ENCODE results near the gene DTNB. TPM values are rescaled to one million over a fixed set of nuclear protein-coding genes. Genes with fewer than 3 reads are reported as not detected.

The DTNB gene
- total and polyA plus RNA-seq, 10 of the 15 experiments (the other 5 are each of a cell fraction or from before 2014, with no cell fraction given) = 4.5 to 30.6 (median 11.9) TPM

DNA sequence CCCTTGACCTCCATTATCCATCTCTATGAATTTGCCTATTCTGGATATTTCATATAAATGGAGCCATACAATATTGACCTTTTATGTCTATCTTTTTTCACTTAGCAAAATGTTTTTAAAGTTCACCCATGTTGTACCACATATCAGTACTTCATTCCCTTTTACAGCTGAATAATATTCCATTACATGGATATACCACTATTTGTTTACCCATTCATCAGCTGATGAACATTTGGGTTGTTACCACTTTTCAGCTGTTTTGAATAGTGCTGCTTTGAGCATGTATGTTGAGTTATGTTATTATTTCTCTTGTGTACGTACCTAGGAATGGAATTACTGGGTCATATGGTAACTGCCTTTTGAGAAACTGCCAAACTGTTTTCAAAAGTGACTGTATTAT, 238.0 kb downstream of the DTNB start:
- no peaks in the 10 kb centered on the region for H3K27me3 ChIP-seq (replicated peaks in 1 of 2; ENCODE audit: control insufficient read depth in 2 of 2, insufficient read depth in 2 of 2, low read length in 1 of 2)
- BruUV-seq (replicated peaks) = no TSS peak
- WGBS (ENCODE audit: insufficient coverage, insufficient replicate concordance, low lambda C conversion rate, missing lambda C conversion rate) = 12% methylated on average over 1 of the region's 1 CpG
- intact Hi-C loops (cut with micrococcal nuclease; ENCODE audit: unreplicated experiment) (no loop called here), in situ Hi-C loops (cut with MboI) (no loop called here)
- no peak for FAIRE-seq
- H3K79me2 ChIP-seq (ENCODE audit: control insufficient read depth, insufficient read depth, low read length) = no peaks in the 10 kb centered on the region
- H3K4me3 ChIP-seq = no peak overlapping the region
- POLR2A ChIA-PET = interaction anchor here (1.3 kb wide), 1 partner anchor 18 kb away, joined by 3 read pairs; no protein-coding TSS in a partner anchor
- RAD21 ChIA-PET (ENCODE audit: unreplicated experiment) = interaction anchor here (1.1 kb wide), 1 partner anchor 73 kb away, joined by 3 read pairs; no protein-coding TSS in a partner anchor
- H3K4me2 ChIP-seq (ENCODE audit: control insufficient read depth, insufficient read depth) = no peak overlapping the region
- no peak for DNase-seq (ENCODE audit: low read depth, low spot score)
- H2AFZ ChIP-seq (ENCODE audit: control insufficient read depth, low read depth, low read length) = no peak overlapping the region
- H3K4me1 ChIP-seq (ENCODE audit: control insufficient read depth, insufficient read depth, low read length) = peaks cover 20% of the 10 kb centered on the region; the same call in 1 of the 2 replicates
- no peak for ATAC-seq
- SMC1A ChIA-PET (ENCODE audit: uncharacterized antibody, unreplicated experiment) = interaction anchor here (1.3 to 1.5 kb wide), 2 partner anchors 10 to 38 kb away, joined by 3 to 4 read pairs; no protein-coding TSS in a partner anchor
- H3K36me3 ChIP-seq (ENCODE audit: control insufficient read depth in 2 of 2, insufficient read depth in 2 of 2, low read length in 1 of 2) = peaks cover 0 to 8% of the 10 kb centered on the region in 2 experiments; a peak in 2 of 4 replicates
- H3K9me3 ChIP-seq (replicated peaks; ENCODE audit: control insufficient read depth, insufficient read depth, low read length) = peaks cover 4% of the 10 kb centered on the region
- H3K9ac ChIP-seq (ENCODE audit: control insufficient read depth, insufficient read depth, low read length) = no peak overlapping the region
- no peak overlapping the region for H3K27ac ChIP-seq (ENCODE audit: control insufficient read depth, insufficient read depth)
- CTCF ChIA-PET = interaction anchor here (1.5 to 3.7 kb wide), 2 partner anchors 10 to 12 kb away, joined by 3 to 17 read pairs; no protein-coding TSS in a partner anchor
- H4K20me1 ChIP-seq (ENCODE audit: control insufficient read depth, insufficient read depth) = no peaks in the 10 kb centered on the region
- no peak for TF ChIP-seq MXI1 (IDR thresholded peaks at IDR 0.05; ENCODE audit: low read depth, low read length)
- TF ChIP-seq SIN3A (IDR thresholded peaks at IDR 0.05; ENCODE audit: low read depth, low read length) = no peak

DNA sequence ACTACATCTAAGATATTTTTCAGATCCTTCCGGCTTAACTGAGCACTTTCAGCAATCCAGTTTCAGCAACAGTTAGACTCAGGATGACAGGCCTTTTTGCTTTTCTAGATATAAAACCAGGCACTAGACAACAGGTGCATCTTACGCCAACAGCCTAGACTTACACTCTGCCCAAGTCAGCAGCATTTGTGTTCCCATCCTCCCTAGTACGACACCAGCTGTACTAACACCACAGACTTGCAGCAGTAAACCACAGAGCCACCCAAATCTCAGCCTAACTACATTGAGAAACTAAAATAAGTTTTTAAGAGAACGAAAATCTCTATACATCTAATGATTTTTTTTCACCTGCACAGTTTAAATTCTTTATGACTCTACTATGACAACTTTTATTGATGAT, 241.8 kb downstream of the DTNB start:
- H3K9ac ChIP-seq (ENCODE audit: control insufficient read depth, insufficient read depth, low read length) = no peak overlapping the region
- ChIA-PET CTCF (no interaction called here), RAD21 (ENCODE audit: unreplicated experiment) (no interaction called here), POLR2A (no interaction called here), SMC1A (ENCODE audit: uncharacterized antibody, unreplicated experiment) (no interaction called here)
- H3K36me3 ChIP-seq (ENCODE audit: control insufficient read depth in 2 of 2, insufficient read depth in 2 of 2, low read length in 1 of 2) = peaks cover 3 to 28% of the 10 kb centered on the region in 2 experiments; a peak in 3 of 4 replicates
- intact Hi-C loops (cut with micrococcal nuclease; ENCODE audit: unreplicated experiment) = no loop called here
- no peaks in the 10 kb centered on the region for H4K20me1 ChIP-seq (ENCODE audit: control insufficient read depth, insufficient read depth)
- no peak for TF ChIP-seq SUZ12 (IDR thresholded peaks at IDR 0.05; ENCODE audit: unreplicated experiment)
- TF ChIP-seq CBFB (IDR thresholded peaks at IDR 0.05; ENCODE audit: low read depth) = peak; percentile 66; the same call in 1 of the 2 replicates
- no peak for TF ChIP-seq JUND (IDR thresholded peaks at IDR 0.05; ENCODE audit: low read depth, low read length)
- peak; percentile 73; the same call in 1 of the 2 replicates for TF ChIP-seq TCF3 (IDR thresholded peaks at IDR 0.05; ENCODE audit: borderline replicate concordance, insufficient read depth, low read depth, low read length)
- peak; percentile 90 for TF ChIP-seq RUNX3 (IDR thresholded peaks at IDR 0.05; ENCODE audit: low read length)
- TF ChIP-seq POLR2A (IDR thresholded peaks at IDR 0.05; ENCODE audit: low read depth, low read length) = peak; percentile 34; the same call in 1 of the 2 replicates
- TF ChIP-seq TBL1XR1 (IDR thresholded peaks at IDR 0.05; ENCODE audit: low read depth, low read length) = no peak
- peak; percentile 82 for TF ChIP-seq TCF12 (IDR thresholded peaks at IDR 0.05; ENCODE audit: low read depth, low read length)
- no peak overlapping the region for H2AFZ ChIP-seq (ENCODE audit: control insufficient read depth, low read depth, low read length)
- H3K27me3 ChIP-seq (replicated peaks in 1 of 2; ENCODE audit: control insufficient read depth in 2 of 2, insufficient read depth in 2 of 2, low read length in 1 of 2) = no peaks in the 10 kb centered on the region
- no peaks in the 10 kb centered on the region; the same call in 1 of the 2 replicates for H3K79me2 ChIP-seq (ENCODE audit: control insufficient read depth, insufficient read depth, low read length)
- peaks cover 23% of the 10 kb centered on the region; the same call in 1 of the 2 replicates for H3K4me1 ChIP-seq (ENCODE audit: control insufficient read depth, insufficient read depth, low read length)
- no TSS peak for BruUV-seq (replicated peaks)
- WGBS (ENCODE audit: insufficient coverage, insufficient replicate concordance, low lambda C conversion rate, missing lambda C conversion rate) = 96% methylated on average over 4 of the region's 4 CpGs
- DNase-seq (ENCODE audit: low read depth, low spot score) (no peak), ATAC-seq (peak; percentile 58), FAIRE-seq (peak; percentile 54)
- in situ Hi-C loops (cut with MboI) = no loop called here
- H3K9me3 ChIP-seq (replicated peaks; ENCODE audit: control insufficient read depth, insufficient read depth, low read length) = peaks cover 4% of the 10 kb centered on the region
- peak overlapping the region; percentile 46; the same call in 1 of the 2 replicates for H3K4me2 ChIP-seq (ENCODE audit: control insufficient read depth, insufficient read depth)
- H3K27ac ChIP-seq (ENCODE audit: control insufficient read depth, insufficient read depth) = peak overlapping the region; percentile 60; the same call in 1 of the 2 replicates
- no peak overlapping the region for H3K4me3 ChIP-seq

Measured in GM12878 (cell line).